Spleen (tissue), 7 donors: ENCODE data around the gene PAX2.

ENCODE experiments used
- CTCF ChIP-seq, 11 experiments: fragments of 200-600 bp in 7 of 11; fragments of 450-650 bp in 4 of 11; sonication (generic) in 4 of 11; IDR thresholded peaks in 8 of 11; conservative IDR thresholded peaks in 3 of 11; 1 replicate in 7 of 11; 2 replicates in 4 of 11; pipeline versions ENCODE4 v1.4.0 to v1.8.0; 2016 to 2021; ENCODE audit warnings: antibody characterized with exemption in 11 of 11, inconsistent platforms in 4 of 11, mild to moderate bottlenecking in 1 of 11
- POLR2A ChIP-seq, 3 donors: fragments of 450-650 bp; IDR thresholded peaks; one replicate each; pipeline ENCODE4 v1.5.1; 2017; ENCODE audit warnings: antibody characterized with exemption in 3 of 3, mild to moderate bottlenecking in 1 of 3
- donor health status: DM: no; HTN: no; CAD: no; lungs with moderate emphysema.
- donor health status: DM: no; HTN: no; CAD: no.
- donor health status: DM: no; HTN: no; CAD: no.

DNA sequence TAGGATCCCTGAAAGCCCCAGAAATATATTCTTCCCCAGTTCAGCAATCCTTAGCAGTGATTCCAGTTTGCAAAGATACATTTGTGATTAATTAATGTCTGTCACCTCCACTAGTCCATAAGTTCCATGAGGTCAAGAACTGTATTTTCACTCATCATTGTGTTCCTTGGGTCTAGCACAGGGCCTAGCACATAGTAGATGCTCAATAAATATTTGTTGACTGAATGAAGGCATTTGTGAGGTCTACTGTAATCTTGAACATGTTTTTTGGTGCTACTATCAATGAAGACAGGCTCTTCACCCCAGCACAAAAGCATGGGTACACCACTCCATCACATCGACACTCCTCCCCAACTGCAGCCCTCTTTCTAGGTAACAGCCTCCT lies 30.8 kb upstream of the PAX2 start:
- TF ChIP-seq POLR2A (IDR thresholded peaks at IDR 0.05) = no peak
- TF ChIP-seq CTCF (IDR thresholded peaks at IDR 0.05 in 8 of 11, conservative IDR thresholded peaks at IDR 0.05 in 3 of 11) = no peak
